AG04450 (cell line): ENCODE measurements around the gene SOX10. TPM values are rescaled to one million over a fixed set of nuclear protein-coding genes. Genes with fewer than 3 reads are reported as not detected.

Experiments used
- CTCF ChIA-PET: fragments of 300-600, 350-600 bp; formaldehyde crosslinking; extraction: SDS; loops from one replicate; lab custom pipeline; 2022; ENCODE audit warnings: antibody characterized with exemption, inconsistent platforms; lab: Charles Lee
- POLR2A ChIA-PET: fragments of 350-600 bp; formaldehyde crosslinking; extraction: SDS; loops from one replicate; lab custom pipeline; 2021; ENCODE audit warnings: antibody characterized with exemption, inconsistent platforms; lab: Yijun Ruan, JAX
- DNase-seq: peaks from one replicate; pipeline ENCODE4 v3.0.0-alpha.2; 2011; ENCODE audit warnings: low read depth, low spot score
- H3K27ac ChIP-seq: one replicate; pipeline ENCODE4 v1.5.1; 2012; ENCODE audit warnings: low read depth, low read length, control low read depth
- H3K27me3 ChIP-seq: one replicate; pipeline ENCODE4 v1.6.0; 2012; ENCODE audit warnings: low read length; ENCODE audit not compliant: control insufficient read depth, insufficient read depth
- H3K4me3 ChIP-seq: 2 replicates; pipeline ENCODE4 v1.5.1; 2011; ENCODE audit warnings: mild to moderate bottlenecking, low read depth, low read length, control low read depth
- H3K9me3 ChIP-seq: 2 replicates; pipeline ENCODE4 v1.5.1; 2012; ENCODE audit warnings: low read length; ENCODE audit not compliant: control insufficient read depth, insufficient read depth
- polyA plus RNA-seq: library from polyadenylated mRNA; depleted of rRNA; stranded (reverse); fragments of >200 nt; gene quantifications from 2 replicates; pipeline ENCODE4 v1.2.3, GENCODE V29; 2011
- TF ChIP-seq, protein P1 (sequence below): IDR thresholded peaks from 2 replicates; pipeline ENCODE4 v1.5.1; 2011; ENCODE audit warnings: low read depth, low read length, control low read depth, inconsistent platforms

Gene SOX10
- polyA plus RNA-seq, 1 experiment: not detected

DNA sequence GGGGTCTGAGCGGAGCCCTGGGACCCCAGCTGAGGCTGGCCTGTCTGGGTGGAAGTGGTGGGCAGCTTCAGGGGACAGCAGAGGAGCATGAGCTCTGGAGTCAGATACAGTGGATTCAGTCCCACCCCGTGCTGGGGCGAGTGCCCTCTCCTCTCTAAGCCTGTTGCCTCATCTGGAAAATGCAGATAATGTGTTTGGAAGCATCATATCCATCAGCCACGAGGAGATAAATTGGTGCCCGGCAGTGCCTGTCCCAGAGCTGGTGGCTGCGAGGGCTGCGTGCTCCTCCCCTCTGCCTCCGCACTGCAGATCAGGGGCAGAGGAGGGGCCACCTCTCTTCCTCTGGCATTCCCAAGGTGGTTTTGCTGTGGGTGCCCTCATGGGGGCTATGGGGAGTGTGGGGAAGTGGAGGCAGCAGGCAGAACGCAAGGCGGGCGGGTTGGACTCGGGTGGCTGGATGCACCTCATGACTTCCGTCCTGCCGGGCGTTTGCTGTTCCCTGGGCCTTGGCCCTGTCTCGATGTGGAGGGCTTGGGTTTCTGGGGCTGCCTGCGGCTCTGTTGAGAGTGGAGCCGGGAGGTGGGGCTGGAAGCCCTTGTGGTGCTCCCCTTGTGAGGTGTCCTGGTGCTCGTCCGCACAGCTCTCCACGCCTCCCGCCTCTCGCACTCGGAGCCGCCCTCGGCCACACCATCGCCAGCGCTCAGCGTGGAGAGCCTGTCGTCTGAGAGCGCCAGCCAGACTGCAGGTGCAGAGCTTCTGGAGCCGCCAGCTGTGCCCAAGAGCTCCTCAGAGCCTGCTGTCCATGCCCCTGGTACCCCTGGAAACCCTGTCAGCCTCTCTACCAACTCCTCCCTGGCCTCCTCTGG, 57.4 kb downstream of the SOX10 start:
- no peaks in the 10 kb centered on the region for H3K9me3 ChIP-seq
- H3K4me3 ChIP-seq: no peak overlapping the region
- TF ChIP-seq, protein P1, sequence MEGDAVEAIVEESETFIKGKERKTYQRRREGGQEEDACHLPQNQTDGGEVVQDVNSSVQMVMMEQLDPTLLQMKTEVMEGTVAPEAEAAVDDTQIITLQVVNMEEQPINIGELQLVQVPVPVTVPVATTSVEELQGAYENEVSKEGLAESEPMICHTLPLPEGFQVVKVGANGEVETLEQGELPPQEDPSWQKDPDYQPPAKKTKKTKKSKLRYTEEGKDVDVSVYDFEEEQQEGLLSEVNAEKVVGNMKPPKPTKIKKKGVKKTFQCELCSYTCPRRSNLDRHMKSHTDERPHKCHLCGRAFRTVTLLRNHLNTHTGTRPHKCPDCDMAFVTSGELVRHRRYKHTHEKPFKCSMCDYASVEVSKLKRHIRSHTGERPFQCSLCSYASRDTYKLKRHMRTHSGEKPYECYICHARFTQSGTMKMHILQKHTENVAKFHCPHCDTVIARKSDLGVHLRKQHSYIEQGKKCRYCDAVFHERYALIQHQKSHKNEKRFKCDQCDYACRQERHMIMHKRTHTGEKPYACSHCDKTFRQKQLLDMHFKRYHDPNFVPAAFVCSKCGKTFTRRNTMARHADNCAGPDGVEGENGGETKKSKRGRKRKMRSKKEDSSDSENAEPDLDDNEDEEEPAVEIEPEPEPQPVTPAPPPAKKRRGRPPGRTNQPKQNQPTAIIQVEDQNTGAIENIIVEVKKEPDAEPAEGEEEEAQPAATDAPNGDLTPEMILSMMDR: no peak
- no peak for DNase-seq
- no peaks in the 10 kb centered on the region for H3K27me3 ChIP-seq
- POLR2A ChIA-PET: interaction anchor here (0.6 kb wide), 1 partner anchor 385 kb away, joined by 3 read pairs; no protein-coding TSS in a partner anchor
- H3K27ac ChIP-seq: no peak overlapping the region
- CTCF ChIA-PET: interaction anchor here (0.6 kb wide), 1 partner anchor 24 kb away, joined by 6 read pairs; no protein-coding TSS in a partner anchor

DNA sequence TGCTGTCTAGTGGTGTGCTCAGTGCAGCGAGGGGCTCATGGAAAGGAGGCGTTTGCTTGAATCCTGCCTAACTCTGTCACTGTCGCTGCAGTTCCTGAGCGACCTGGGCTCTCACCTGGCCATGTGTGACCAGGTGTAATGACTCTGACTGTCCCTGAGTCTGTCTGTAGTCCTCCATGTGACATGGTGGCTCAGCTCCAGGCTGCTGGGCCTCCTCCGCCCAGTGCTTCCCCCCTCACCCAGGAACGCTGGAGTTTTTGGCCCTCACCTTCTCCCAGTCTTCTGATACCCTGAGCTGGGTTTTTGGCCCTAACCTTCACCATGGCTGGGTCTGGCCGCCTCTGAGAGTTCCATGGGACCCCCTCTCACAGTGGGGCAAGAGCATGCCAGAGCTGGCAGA, 58.0 kb downstream of the SOX10 start:
- H3K4me3 ChIP-seq: no peak overlapping the region
- no peak overlapping the region for H3K27ac ChIP-seq
- no peaks in the 10 kb centered on the region for H3K9me3 ChIP-seq
- ChIA-PET CTCF (no interaction called here), POLR2A (interaction anchor here (0.6 kb wide), 1 partner anchor 384 kb away, joined by 3 read pairs; no protein-coding TSS in a partner anchor)
- no peaks in the 10 kb centered on the region for H3K27me3 ChIP-seq
- TF ChIP-seq, protein P1: no peak
- DNase-seq: no peak

DNA sequence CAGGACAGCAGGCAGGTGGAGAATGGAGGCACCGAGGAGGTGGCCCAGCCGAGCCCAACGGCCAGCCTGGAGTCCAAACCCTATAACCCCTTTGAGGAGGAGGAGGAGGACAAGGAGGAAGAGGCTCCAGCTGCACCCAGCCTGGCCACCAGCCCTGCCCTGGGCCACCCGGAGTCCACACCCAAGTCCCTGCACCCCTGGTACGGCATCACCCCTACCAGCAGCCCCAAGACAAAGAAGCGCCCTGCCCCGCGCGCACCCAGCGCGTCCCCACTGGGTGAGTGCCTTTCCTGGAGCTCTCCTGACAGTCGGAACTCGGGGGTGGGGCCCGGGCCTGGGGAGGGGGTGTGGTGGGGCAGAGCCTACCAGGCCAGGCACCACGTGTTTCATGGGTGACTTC, 58.6 kb downstream of the SOX10 start:
- no peaks in the 10 kb centered on the region for H3K27me3 ChIP-seq
- TF ChIP-seq, protein P1: no peak
- H3K27ac ChIP-seq: no peak overlapping the region
- ChIA-PET CTCF (no interaction called here), POLR2A (interaction anchor here (1.0 kb wide), 1 partner anchor 9 kb away, joined by 3 read pairs; no protein-coding TSS in a partner anchor)
- DNase-seq: no peak
- H3K4me3 ChIP-seq: no peak overlapping the region
- H3K9me3 ChIP-seq: no peaks in the 10 kb centered on the region

DNA sequence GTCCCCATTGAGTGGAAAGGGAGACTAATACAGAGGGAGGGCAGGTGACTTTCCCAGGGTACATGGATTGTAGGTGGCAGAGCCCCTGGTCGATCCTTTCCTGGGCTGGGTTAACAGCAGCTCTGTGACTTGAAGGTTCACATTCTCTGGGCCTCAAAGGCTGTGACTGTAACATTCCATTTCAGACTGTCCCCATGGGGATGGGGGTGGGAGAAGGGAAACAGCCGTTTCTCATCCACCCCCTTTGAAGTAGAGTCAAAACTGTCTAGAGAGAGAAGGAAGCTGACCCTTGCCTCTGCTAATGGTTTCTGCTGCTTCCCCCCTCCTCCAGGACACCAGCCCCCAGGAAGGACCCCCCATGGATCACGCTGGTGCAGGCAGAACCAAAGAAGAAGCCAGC, 59.0 kb downstream of the SOX10 start:
- ChIA-PET CTCF (no interaction called here), POLR2A (interaction anchor here (1.0 kb wide), 1 partner anchor 9 kb away, joined by 3 read pairs; no protein-coding TSS in a partner anchor)
- Histone ChIP-seq H3K27me3 (no peaks in the 10 kb centered on the region), H3K4me3 (no peak overlapping the region), H3K27ac (no peak overlapping the region), H3K9me3 (no peaks in the 10 kb centered on the region)
- no peak for DNase-seq
- TF ChIP-seq, protein P1: no peak
